ENCODE results near the gene ADAT3.

ADAT3 gene

DNA sequence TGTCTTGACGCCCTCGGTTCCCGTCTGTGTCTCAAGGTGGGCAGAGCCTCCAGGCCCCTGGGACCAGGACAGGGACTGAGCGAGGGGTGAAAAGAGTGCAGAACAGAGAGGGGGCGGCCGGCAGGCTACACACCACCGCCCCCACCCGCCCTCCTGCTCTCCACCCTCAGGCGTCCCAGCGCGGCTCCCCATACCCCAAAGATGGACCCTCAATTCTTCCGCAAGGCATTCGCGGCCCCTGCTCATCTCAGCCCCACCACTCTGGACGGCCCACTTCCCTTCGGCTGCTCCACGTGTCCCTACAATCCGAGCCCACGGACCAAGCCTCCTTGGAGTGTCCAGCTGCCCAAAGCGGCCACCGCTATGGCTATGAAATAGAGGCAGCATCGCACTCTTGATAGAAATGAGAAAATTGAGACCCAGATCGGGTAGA, 43.6 kb upstream of the ADAT3 start:
- Histone ChIP-seq H3K27ac (ENCODE audit: low read depth, low read length) (peak overlapping the region; percentile 37; the same call in 1 of the 2 replicates), H3F3A (ENCODE audit: control insufficient read depth, insufficient read depth) (peaks cover 8% of the 10 kb centered on the region; the same call in 1 of the 2 replicates), H3K4me1 (ENCODE audit: control insufficient read depth, low read length) (peaks cover 65% of the 10 kb centered on the region), H3K36me3 (ENCODE audit: control insufficient read depth, low read length) (peaks cover 8% of the 10 kb centered on the region; the same call in 1 of the 2 replicates), H4K20me1 (ENCODE audit: control insufficient read depth, insufficient read depth, low read depth, low read length) (0 out of 2 replicates have a peak, but pooled peaks cover 3% of the 10 kb centered on the region), H3K9me2 (replicated peaks; ENCODE audit: control insufficient read depth, low read length) (no peaks in the 10 kb centered on the region), H3K79me2 (ENCODE audit: control insufficient read depth, low read length) (peaks cover 71% of the 10 kb centered on the region), H3K4me3 (ENCODE audit: low read length) (peak overlapping the region; percentile 80), H3K4me2 (ENCODE audit: low read length) (peak overlapping the region; percentile 83), H3K27me3 (ENCODE audit: control insufficient read depth, low read length) (no peaks in the 10 kb centered on the region), H3K9me3 (ENCODE audit: control insufficient read depth, insufficient read depth, low read length) (no peaks in the 10 kb centered on the region)
- TF ChIP-seq EZH2phosphoT487 (IDR thresholded peaks at IDR 0.05; ENCODE audit: borderline replicate concordance, low read length) = no peak
- TF ChIP-seq, protein P1, sequence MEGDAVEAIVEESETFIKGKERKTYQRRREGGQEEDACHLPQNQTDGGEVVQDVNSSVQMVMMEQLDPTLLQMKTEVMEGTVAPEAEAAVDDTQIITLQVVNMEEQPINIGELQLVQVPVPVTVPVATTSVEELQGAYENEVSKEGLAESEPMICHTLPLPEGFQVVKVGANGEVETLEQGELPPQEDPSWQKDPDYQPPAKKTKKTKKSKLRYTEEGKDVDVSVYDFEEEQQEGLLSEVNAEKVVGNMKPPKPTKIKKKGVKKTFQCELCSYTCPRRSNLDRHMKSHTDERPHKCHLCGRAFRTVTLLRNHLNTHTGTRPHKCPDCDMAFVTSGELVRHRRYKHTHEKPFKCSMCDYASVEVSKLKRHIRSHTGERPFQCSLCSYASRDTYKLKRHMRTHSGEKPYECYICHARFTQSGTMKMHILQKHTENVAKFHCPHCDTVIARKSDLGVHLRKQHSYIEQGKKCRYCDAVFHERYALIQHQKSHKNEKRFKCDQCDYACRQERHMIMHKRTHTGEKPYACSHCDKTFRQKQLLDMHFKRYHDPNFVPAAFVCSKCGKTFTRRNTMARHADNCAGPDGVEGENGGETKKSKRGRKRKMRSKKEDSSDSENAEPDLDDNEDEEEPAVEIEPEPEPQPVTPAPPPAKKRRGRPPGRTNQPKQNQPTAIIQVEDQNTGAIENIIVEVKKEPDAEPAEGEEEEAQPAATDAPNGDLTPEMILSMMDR (IDR thresholded peaks at IDR 0.05; ENCODE audit: low read depth, low read length, poor library complexity, severe bottlenecking) = no peak

DNA sequence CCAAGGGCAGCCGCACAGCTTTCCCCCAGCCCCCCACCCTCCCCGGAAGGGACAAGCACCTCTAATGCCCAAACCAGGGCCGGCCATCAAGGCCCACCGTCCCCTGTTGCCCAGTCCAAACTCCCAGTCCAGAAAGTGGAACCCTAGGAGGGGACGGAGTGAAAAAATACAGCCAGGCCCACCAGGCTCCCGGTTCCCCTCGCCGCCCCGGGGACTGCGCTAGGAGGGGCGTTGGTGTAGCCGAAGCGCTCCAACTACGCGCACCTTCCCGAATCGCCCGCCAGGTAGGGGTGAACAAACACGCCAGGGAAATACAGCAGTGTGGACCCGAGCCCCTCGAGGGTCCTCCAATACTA, 43.2 kb upstream of the ADAT3 start:
- H3K79me2 ChIP-seq (ENCODE audit: control insufficient read depth, low read length) = peaks cover 68% of the 10 kb centered on the region
- H3K9me2 ChIP-seq (replicated peaks; ENCODE audit: control insufficient read depth, low read length) = no peaks in the 10 kb centered on the region
- H3K4me3 ChIP-seq (ENCODE audit: low read length) = peak overlapping the region; percentile 80
- TF ChIP-seq EZH2phosphoT487 (IDR thresholded peaks at IDR 0.05; ENCODE audit: borderline replicate concordance, low read length) = no peak
- TF ChIP-seq, protein P1 (IDR thresholded peaks at IDR 0.05; ENCODE audit: low read depth, low read length, poor library complexity, severe bottlenecking) = no peak
- H3K4me1 ChIP-seq (ENCODE audit: control insufficient read depth, low read length) = peaks cover 62% of the 10 kb centered on the region
- H3K4me2 ChIP-seq (ENCODE audit: low read length) = peak overlapping the region; percentile 83
- H3K9me3 ChIP-seq (ENCODE audit: control insufficient read depth, insufficient read depth, low read length) = no peaks in the 10 kb centered on the region
- no peaks in the 10 kb centered on the region for H3K27me3 ChIP-seq (ENCODE audit: control insufficient read depth, low read length)
- peak overlapping the region; percentile 37; the same call in 1 of the 2 replicates for H3K27ac ChIP-seq (ENCODE audit: low read depth, low read length)
- peaks cover 8% of the 10 kb centered on the region; the same call in 1 of the 2 replicates for H3K36me3 ChIP-seq (ENCODE audit: control insufficient read depth, low read length)
- peaks cover 8% of the 10 kb centered on the region; the same call in 1 of the 2 replicates for H3F3A ChIP-seq (ENCODE audit: control insufficient read depth, insufficient read depth)
- H4K20me1 ChIP-seq (ENCODE audit: control insufficient read depth, insufficient read depth, low read depth, low read length) = 0 out of 2 replicates have a peak, but pooled peaks cover 3% of the 10 kb centered on the region

DNA sequence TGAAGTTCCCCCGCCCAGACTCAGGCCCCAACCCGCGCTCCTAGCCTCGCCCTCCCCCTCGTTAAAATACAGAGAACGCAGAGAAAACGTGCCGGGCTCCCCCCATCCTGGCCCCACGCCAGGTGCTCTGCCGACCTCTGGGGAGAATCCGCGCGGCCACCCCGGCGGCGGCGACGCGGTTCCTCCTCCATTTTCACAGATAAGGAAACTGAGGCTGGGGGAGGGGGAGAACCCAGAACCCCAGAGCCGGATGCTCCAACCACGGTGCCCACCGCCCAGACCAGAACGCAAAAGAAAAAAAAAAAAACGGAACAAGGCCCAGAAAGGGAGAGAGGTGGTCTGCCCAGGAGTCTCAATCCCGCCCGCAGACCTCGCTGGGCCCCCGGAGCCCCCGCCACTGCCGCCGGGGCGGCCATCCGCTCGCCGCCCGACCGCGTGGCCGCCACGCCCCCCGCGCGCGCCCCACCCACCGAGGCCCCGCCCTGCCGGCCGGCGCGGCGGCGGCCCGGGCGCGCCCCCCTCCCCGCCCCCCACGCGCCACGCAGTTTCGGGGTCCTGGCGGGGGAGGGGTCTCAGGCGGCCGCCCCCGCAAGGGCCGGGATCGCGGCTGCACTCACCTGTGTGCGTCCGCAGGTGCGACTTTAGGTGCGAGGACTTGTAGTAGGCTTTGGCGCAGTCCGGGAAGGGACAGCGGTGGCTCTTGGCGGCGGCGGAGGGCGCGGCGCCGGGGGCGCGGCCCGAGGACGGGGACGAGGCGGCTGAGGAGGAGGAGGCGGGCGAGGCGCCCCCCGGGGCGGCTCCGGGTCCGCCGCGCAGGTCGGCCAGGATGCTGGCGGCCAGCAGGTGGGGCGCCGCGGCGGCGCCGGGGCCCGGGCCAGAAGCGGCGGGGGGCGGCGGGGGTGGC, 42.5 kb upstream of the ADAT3 start:
- no peaks in the 10 kb centered on the region for H3K27me3 ChIP-seq (ENCODE audit: control insufficient read depth, low read length)
- 0 out of 2 replicates have a peak, but pooled peaks cover 3% of the 10 kb centered on the region for H3F3A ChIP-seq (ENCODE audit: control insufficient read depth, insufficient read depth)
- peak overlapping the region; percentile 83 for H3K4me2 ChIP-seq (ENCODE audit: low read length)
- H3K4me3 ChIP-seq (ENCODE audit: low read length) = peak overlapping the region; percentile 80
- TF ChIP-seq EZH2phosphoT487 (IDR thresholded peaks at IDR 0.05; ENCODE audit: borderline replicate concordance, low read length) = no peak
- TF ChIP-seq, protein P1 (IDR thresholded peaks at IDR 0.05; ENCODE audit: low read depth, low read length, poor library complexity, severe bottlenecking) = no peak
- H3K4me1 ChIP-seq (ENCODE audit: control insufficient read depth, low read length) = peaks cover 55% of the 10 kb centered on the region
- peaks cover 62% of the 10 kb centered on the region for H3K79me2 ChIP-seq (ENCODE audit: control insufficient read depth, low read length)
- 0 out of 2 replicates have a peak, but pooled peaks cover 3% of the 10 kb centered on the region for H4K20me1 ChIP-seq (ENCODE audit: control insufficient read depth, insufficient read depth, low read depth, low read length)
- H3K9me3 ChIP-seq (ENCODE audit: control insufficient read depth, insufficient read depth, low read length) = no peaks in the 10 kb centered on the region
- H3K9me2 ChIP-seq (replicated peaks; ENCODE audit: control insufficient read depth, low read length) = no peaks in the 10 kb centered on the region
- peaks cover 8% of the 10 kb centered on the region; the same call in 1 of the 2 replicates for H3K36me3 ChIP-seq (ENCODE audit: control insufficient read depth, low read length)
- peak overlapping the region; percentile 37 for H3K27ac ChIP-seq (ENCODE audit: low read depth, low read length)
